Neuronal stem cell (in vitro differentiated cells): ENCODE results near the gene TIMP1.

ENCODE experiments used
- DNase-seq: peaks from one replicate; pipeline ENCODE4 v3.0.0-alpha.2; 2013; ENCODE audit warnings: low spot score
- H2AFZ ChIP-seq: one replicate; pipeline ENCODE4 v1.6.1; 2013; ENCODE audit warnings: mild to moderate bottlenecking, low read length, inconsistent platforms
- H2AK5ac ChIP-seq: 2 replicates; pipeline ENCODE4 v1.6.1; 2013; ENCODE audit warnings: low read depth, mild to moderate bottlenecking, inconsistent platforms, low read length, moderate library complexity, mixed read lengths
- H2BK120ac ChIP-seq: 2 replicates; pipeline ENCODE4 v1.6.1; 2013; ENCODE audit warnings: low read depth, mild to moderate bottlenecking, inconsistent platforms, low read length, moderate library complexity, mixed read lengths
- H2BK12ac ChIP-seq: one replicate; pipeline ENCODE4 v1.6.1; 2013; ENCODE audit warnings: low read length, inconsistent platforms
- H2BK15ac ChIP-seq: 2 replicates; pipeline ENCODE4 v1.6.1; 2013; ENCODE audit warnings: mild to moderate bottlenecking, low read length, inconsistent platforms, mixed read lengths
- H2BK5ac ChIP-seq: one replicate; pipeline ENCODE4 v1.6.1; 2013; ENCODE audit warnings: inconsistent platforms, mild to moderate bottlenecking, low read length, moderate library complexity
- H3K14ac ChIP-seq: one replicate; pipeline ENCODE4 v1.6.1; 2013; ENCODE audit warnings: low read length, inconsistent platforms
- H3K18ac ChIP-seq: 2 replicates; pipeline ENCODE4 v1.6.1; 2013; ENCODE audit warnings: low read length, inconsistent platforms
- H3K23ac ChIP-seq: 2 replicates; pipeline ENCODE4 v1.6.1; 2013; ENCODE audit warnings: low read depth, mild to moderate bottlenecking, mixed read lengths, low read length, inconsistent platforms; ENCODE audit not compliant: poor library complexity
- H3K27ac ChIP-seq: replicated peaks from 3 replicates; pipeline ENCODE4 v1.5.1; 2013; ENCODE audit warnings: low read length, inconsistent platforms
- H3K27me3 ChIP-seq, 3 experiments: 2 replicates each; pipeline ENCODE4 v1.6.1; 2013; ENCODE audit warnings: low read length in 3 of 3, mild to moderate bottlenecking in 2 of 3, inconsistent platforms in 1 of 3, low read depth in 1 of 3, mixed read lengths in 1 of 3, moderate library complexity in 1 of 3; ENCODE audit not compliant: control insufficient read depth in 3 of 3, insufficient read depth in 3 of 3
- H3K36me3 ChIP-seq, 2 donors: replicated peaks in 1 of 2; 2 replicates each; pipeline ENCODE4 v1.6.1; 2013; ENCODE audit warnings: low read length in 2 of 2; ENCODE audit not compliant: control insufficient read depth in 2 of 2, insufficient read depth in 2 of 2
- H3K4ac ChIP-seq: 2 replicates; pipeline ENCODE4 v1.6.1; 2013; ENCODE audit warnings: inconsistent platforms, mild to moderate bottlenecking, low read length, moderate library complexity
- H3K4me1 ChIP-seq, 2 donors: 1 replicate in 1 of 2; 2 replicates in 1 of 2; pipeline ENCODE4 v1.6.1; 2013; ENCODE audit warnings: low read length in 2 of 2, low read depth in 1 of 2; ENCODE audit not compliant: control insufficient read depth in 2 of 2, insufficient read depth in 1 of 2
- H3K4me2 ChIP-seq: one replicate; pipeline ENCODE4 v1.6.1; 2013; ENCODE audit warnings: mild to moderate bottlenecking, low read length, inconsistent platforms; ENCODE audit not compliant: insufficient read depth, poor library complexity, severe bottlenecking
- H3K4me3 ChIP-seq, 2 donors: 2 replicates each; pipeline ENCODE4 v1.5.1; 2013; ENCODE audit warnings: low read length in 2 of 2, mild to moderate bottlenecking in 2 of 2, inconsistent platforms in 1 of 2, moderate library complexity in 1 of 2
- H3K79me1 ChIP-seq: one replicate; pipeline ENCODE4 v1.6.1; 2013; ENCODE audit warnings: low read depth, mild to moderate bottlenecking, inconsistent platforms, low read length, moderate library complexity
- H3K9ac ChIP-seq: one replicate; pipeline ENCODE4 v1.6.1; 2013; ENCODE audit warnings: mild to moderate bottlenecking, low read depth, low read length, inconsistent platforms; ENCODE audit not compliant: poor library complexity
- H3K9me3 ChIP-seq, 2 donors: replicated peaks in 1 of 2; 2 replicates each; pipeline versions ENCODE3 to v1.6.1; 2013; ENCODE audit warnings: low read length in 2 of 2, mild to moderate bottlenecking in 2 of 2, inconsistent platforms in 1 of 2, low read depth in 1 of 2, mixed read lengths in 1 of 2, moderate library complexity in 1 of 2; ENCODE audit not compliant: control insufficient read depth in 2 of 2, insufficient read depth in 1 of 2
- H4K8ac ChIP-seq: one replicate; pipeline ENCODE4 v1.6.1; 2013; ENCODE audit warnings: low read depth, mild to moderate bottlenecking, inconsistent platforms, low read length, moderate library complexity
- H4K91ac ChIP-seq: one replicate; pipeline ENCODE4 v1.6.1; 2013; ENCODE audit warnings: low read length, low read depth, mild to moderate bottlenecking, inconsistent platforms; ENCODE audit not compliant: poor library complexity
- WGBS, 2 donors: extraction: QIAGEN DNeasy Blood & Tissue Kit; methylation state at CpG; one replicate each; pipeline ENCODE4 v1.1.7; 2013; ENCODE audit warnings: missing lambda C conversion rate in 2 of 2, mixed read lengths in 1 of 2; ENCODE audit not compliant: insufficient read length in 2 of 2, insufficient replicate concordance in 1 of 2; ENCODE audit errors: extremely low coverage in 2 of 2; 5-methylcytosine and 5-hydroxymethylcytosine counted together

The TIMP1 gene

DNA sequence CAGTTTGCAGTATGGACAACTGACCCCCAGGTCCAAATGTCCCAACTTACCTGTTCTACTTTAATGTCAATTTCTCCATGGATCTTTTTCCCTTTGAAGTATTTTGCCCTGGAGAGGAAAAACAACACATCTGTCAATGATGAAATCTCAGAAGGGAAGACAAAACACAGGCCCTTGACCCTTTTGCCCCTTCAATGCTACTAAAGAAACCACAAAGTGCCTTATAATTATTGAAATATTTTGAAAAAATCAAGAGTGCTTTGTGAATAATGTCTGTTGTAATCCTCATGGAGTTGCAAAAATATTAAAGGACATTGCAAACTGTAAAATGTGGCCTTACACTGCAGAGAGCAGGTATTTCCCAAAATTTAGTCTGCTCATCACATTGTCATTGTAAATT, 24.9 kb downstream of the TIMP1 start:
- Histone ChIP-seq H4K8ac (no peak overlapping the region), H2BK12ac (no peak overlapping the region), H3K9me3 (no peaks in the 10 kb centered on the region), H2AK5ac (no peak overlapping the region), H3K4me1 (peaks cover 0 to 10% of the 10 kb centered on the region in 2 donors), H3K4ac (no peak overlapping the region), H3K27me3 (no peaks in the 10 kb centered on the region), H2AFZ (no peak overlapping the region), H3K23ac (no peak overlapping the region), H3K18ac (no peak overlapping the region), H3K4me3 (no peak overlapping the region), H3K36me3 (no peaks in the 10 kb centered on the region), H3K79me1 (no peaks in the 10 kb centered on the region), H3K4me2 (no peak overlapping the region), H3K9ac (no peak overlapping the region), H3K27ac (no peak overlapping the region), H2BK120ac (no peak overlapping the region), H4K91ac (no peak overlapping the region), H3K14ac (no peak overlapping the region), H2BK15ac (no peak overlapping the region), H2BK5ac (no peak overlapping the region)
- no peak for DNase-seq

DNA sequence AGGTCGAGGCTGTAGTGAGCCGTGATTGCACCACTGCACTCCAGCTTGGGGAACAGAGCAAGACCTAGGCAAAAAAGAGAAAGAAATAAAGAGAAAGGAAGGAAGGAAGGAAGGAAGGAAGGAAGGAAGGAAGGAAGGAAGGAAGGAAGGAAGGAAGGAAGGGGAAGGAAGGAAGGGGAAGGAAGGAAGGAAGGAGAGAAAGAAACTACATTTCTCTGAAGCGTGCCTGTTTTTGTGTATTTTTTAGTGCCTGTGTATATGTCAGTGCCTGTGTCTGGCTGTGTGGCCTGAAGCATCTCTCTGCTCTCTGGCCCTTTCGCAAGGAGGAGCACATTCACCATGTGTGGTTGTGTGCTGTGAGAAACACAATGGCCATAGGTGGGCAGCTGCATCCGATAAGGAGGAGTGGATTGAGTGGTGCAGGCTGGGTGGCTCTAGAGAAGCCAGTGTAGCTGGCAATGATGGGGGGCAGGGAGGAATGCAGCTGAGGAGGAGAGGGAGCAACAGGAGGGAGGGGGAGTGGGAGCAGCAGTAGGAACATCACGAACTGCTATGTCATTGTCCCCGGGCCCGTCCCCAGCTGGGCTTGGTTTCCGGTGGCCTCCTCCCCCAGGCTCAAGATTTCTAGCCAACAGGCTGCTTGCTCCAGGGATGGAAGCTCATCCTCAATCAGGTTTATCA, 26.0 kb downstream of the TIMP1 start:
- no peaks in the 10 kb centered on the region for H3K9me3 ChIP-seq
- no peak overlapping the region for H4K91ac ChIP-seq
- no peak overlapping the region for H3K23ac ChIP-seq
- H3K9ac ChIP-seq, result no peak overlapping the region
- peak overlapping the region; percentile 84 for H2AFZ ChIP-seq
- no peak for DNase-seq
- H2BK120ac ChIP-seq, result no peak overlapping the region
- no peaks in the 10 kb centered on the region for H3K79me1 ChIP-seq
- no peak overlapping the region for H3K18ac ChIP-seq
- H3K14ac ChIP-seq, result no peak overlapping the region
- peak overlapping the region; percentile 2 for H3K27ac ChIP-seq
- H3K27me3 ChIP-seq, result no peaks in the 10 kb centered on the region
- H2BK12ac ChIP-seq, result no peak overlapping the region
- H3K4me2 ChIP-seq, result no peak overlapping the region
- H4K8ac ChIP-seq, result no peak overlapping the region
- H3K4ac ChIP-seq, result no peak overlapping the region
- peak overlapping the region in 1 of 2 donors; percentile 18 for H3K4me3 ChIP-seq
- peaks cover 0 to 10% of the 10 kb centered on the region in 2 donors for H3K4me1 ChIP-seq
- H3K36me3 ChIP-seq, result no peaks in the 10 kb centered on the region
- no CpG with 5 or more reads among the region's 9 CpGs for WGBS, 2 donors
- no peak overlapping the region for H2BK5ac ChIP-seq
- H2BK15ac ChIP-seq, result no peak overlapping the region
- no peak overlapping the region for H2AK5ac ChIP-seq

DNA sequence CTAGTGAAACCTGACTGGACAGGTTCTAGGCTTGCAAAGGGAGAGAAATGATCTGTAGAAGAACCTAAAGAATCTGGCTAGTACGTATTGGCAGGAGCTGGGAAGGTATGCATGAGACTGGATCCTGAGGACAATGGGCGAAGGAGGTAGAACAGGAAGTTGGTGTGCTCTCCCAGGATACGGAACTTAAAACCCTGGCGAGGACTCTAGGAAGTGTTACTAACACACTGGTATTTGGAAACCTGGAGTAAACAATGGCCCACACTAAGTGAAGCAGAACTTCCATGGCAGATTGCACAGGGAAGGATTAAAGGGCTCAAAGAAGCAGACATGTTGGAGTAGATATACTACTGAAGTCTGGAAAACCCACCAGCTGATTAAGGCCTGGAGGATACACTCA, 28.3 kb downstream of the TIMP1 start:
- Histone ChIP-seq H3K4ac (no peak overlapping the region), H3K27me3 (no peaks in the 10 kb centered on the region), H3K27ac (no peak overlapping the region), H3K4me3 (no peak overlapping the region), H3K18ac (no peak overlapping the region), H3K79me1 (no peaks in the 10 kb centered on the region), H3K23ac (no peak overlapping the region), H2BK12ac (no peak overlapping the region), H3K9me3 (no peaks in the 10 kb centered on the region), H2BK120ac (no peak overlapping the region), H4K8ac (no peak overlapping the region), H3K9ac (no peak overlapping the region), H3K4me1 (peaks cover 0 to 10% of the 10 kb centered on the region in 2 donors), H3K36me3 (no peaks in the 10 kb centered on the region), H2BK5ac (no peak overlapping the region), H2AK5ac (no peak overlapping the region), H3K4me2 (no peak overlapping the region), H2AFZ (no peak overlapping the region), H3K14ac (no peak overlapping the region), H4K91ac (no peak overlapping the region), H2BK15ac (no peak overlapping the region)
- no CpG with 5 or more reads among the region's 4 CpGs for WGBS, 2 donors
- DNase-seq, result no peak

DNA sequence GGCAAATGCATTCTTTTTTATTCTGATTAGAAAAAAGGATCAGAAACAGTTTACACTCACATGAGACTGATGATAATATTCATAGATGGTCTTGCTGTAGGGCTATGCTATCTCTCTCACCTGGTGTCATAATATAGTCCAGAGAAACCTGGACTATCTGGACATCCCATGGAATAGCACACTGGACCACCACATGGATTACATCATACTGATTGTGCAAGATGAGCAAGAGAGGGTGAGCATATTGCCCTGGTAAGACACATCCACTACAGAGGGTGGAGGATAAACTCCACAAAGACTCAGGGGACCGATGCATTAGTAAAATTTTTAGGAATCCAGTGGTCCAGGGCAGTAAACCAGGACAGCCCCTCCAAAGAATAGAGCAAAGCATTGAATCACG, 29.3 kb downstream of the TIMP1 start:
- Histone ChIP-seq H3K4me3 (no peak overlapping the region), H3K4me1 (peaks cover 0 to 10% of the 10 kb centered on the region in 2 donors), H2BK12ac (no peak overlapping the region), H2BK120ac (no peak overlapping the region), H3K79me1 (no peaks in the 10 kb centered on the region), H4K91ac (no peak overlapping the region), H3K14ac (no peak overlapping the region), H4K8ac (no peak overlapping the region), H3K36me3 (no peaks in the 10 kb centered on the region), H3K18ac (no peak overlapping the region), H3K27ac (no peak overlapping the region), H2BK5ac (no peak overlapping the region), H3K9ac (no peak overlapping the region), H3K27me3 (no peaks in the 10 kb centered on the region), H2AK5ac (no peak overlapping the region), H3K4me2 (no peak overlapping the region), H2AFZ (no peak overlapping the region), H3K4ac (no peak overlapping the region), H3K23ac (no peak overlapping the region), H3K9me3 (no peaks in the 10 kb centered on the region), H2BK15ac (no peak overlapping the region)
- DNase-seq, result no peak
- no CpG with 5 or more reads among the region's 2 CpGs for WGBS, 2 donors
